HepG2 (cell line): ENCODE measurements around the gene KLF7. TPM values are rescaled to one million over a fixed set of nuclear protein-coding genes. Genes with fewer than 3 reads are reported as not detected.
A peak's percentile ranks its signal among the peaks of the same experiment; 100 is the strongest.

Experiments
- AGO2 ChIP-seq: fragments of 200-400 bp; formaldehyde crosslinking; optimal IDR thresholded peaks from 2 replicates; pipeline ENCODE3; 2017; ENCODE audit warnings: mild to moderate bottlenecking, low read depth, low read length, moderate library complexity
- ASH2L ChIP-seq: fragments of 300-600, 200-600 bp; sonication (generic); IDR thresholded peaks from 2 replicates; pipeline ENCODE4 v1.7.0; 2017; ENCODE audit warnings: low read depth, mild to moderate bottlenecking, moderate library complexity, mixed read lengths, low read length; ENCODE audit not compliant: insufficient read length
- BORCS8-MEF2B ChIP-seq: sonication (generic); formaldehyde crosslinking; IDR thresholded peaks from 2 replicates; pipeline ENCODE4 v1.8.0; 2022; ENCODE audit warnings: mild to moderate bottlenecking, missing genetic modification reagents
- CHCHD3 ChIP-seq: sonication (generic); formaldehyde crosslinking; IDR thresholded peaks from 2 replicates; pipeline ENCODE4 v1.8.0; 2022; ENCODE audit warnings: mild to moderate bottlenecking, missing genetic modification reagents, moderate library complexity
- ELF3 ChIP-seq: IDR thresholded peaks from 2 replicates; pipeline ENCODE4 v1.6.1; 2016; ENCODE audit warnings: missing genetic modification reagents, missing compliant biosample characterization
- GZF1 ChIP-seq: sonication (generic); formaldehyde crosslinking; IDR thresholded peaks from 2 replicates; pipeline ENCODE4 v1.5.1; 2020; ENCODE audit warnings: mild to moderate bottlenecking, missing genetic modification reagents
- HCFC1 ChIP-seq: fragments of 150-350 bp; IDR thresholded peaks from 2 replicates; pipeline ENCODE4 v1.6.1; 2014; ENCODE audit warnings: low read depth, low read length
- HES4 ChIP-seq: sonication (generic); formaldehyde crosslinking; IDR thresholded peaks from 2 replicates; pipeline ENCODE4 v1.9.0; 2021; ENCODE audit warnings: mild to moderate bottlenecking, missing genetic modification reagents, borderline replicate concordance
- HOXA3 ChIP-seq: sonication (generic); formaldehyde crosslinking; IDR thresholded peaks from 2 replicates; pipeline ENCODE4 v1.5.0; 2020; ENCODE audit warnings: missing genetic modification reagents
- KAT8 ChIP-seq: IDR thresholded peaks from 2 replicates; pipeline ENCODE4 v1.6.1; 2016; ENCODE audit warnings: missing genetic modification reagents, missing compliant biosample characterization
- KDM1A ChIP-seq: IDR thresholded peaks from 2 replicates; pipeline ENCODE4 v1.6.1; 2016; ENCODE audit warnings: missing compliant biosample characterization
- KDM5B ChIP-seq: sonication (generic); formaldehyde crosslinking; IDR thresholded peaks from 2 replicates; pipeline ENCODE4 v1.4.0; 2020; ENCODE audit warnings: missing genetic modification reagents, mild to moderate bottlenecking, borderline replicate concordance
- MED1 ChIP-seq: sonication (generic); formaldehyde crosslinking; IDR thresholded peaks from 2 replicates; pipeline ENCODE4 v1.4.0; 2020; ENCODE audit warnings: missing genetic modification reagents
- MIER2 ChIP-seq: IDR thresholded peaks from 2 replicates; pipeline ENCODE4 v1.6.1; 2016; ENCODE audit warnings: missing biosample characterization, missing genetic modification reagents
- NKX3-1 ChIP-seq: sonication (generic); formaldehyde crosslinking; IDR thresholded peaks from 2 replicates; pipeline ENCODE4 v1.5.0; 2020; ENCODE audit warnings: missing genetic modification reagents
- NR2C2 ChIP-seq: sonication (generic); formaldehyde crosslinking; IDR thresholded peaks from 2 replicates; pipeline ENCODE4 v1.4.0; 2020; ENCODE audit warnings: missing genetic modification reagents, mild to moderate bottlenecking, moderate library complexity, borderline replicate concordance
- SNAPC2 ChIP-seq: sonication (generic); formaldehyde crosslinking; IDR thresholded peaks from 2 replicates; pipeline ENCODE4 v1.8.1; 2022; ENCODE audit warnings: mild to moderate bottlenecking, missing genetic modification reagents
- SRY ChIP-seq: sonication (generic); formaldehyde crosslinking; IDR thresholded peaks from 2 replicates; pipeline ENCODE4 v1.8.0; 2022; ENCODE audit warnings: mild to moderate bottlenecking, missing genetic modification reagents
- TSC22D2 ChIP-seq: sonication (generic); formaldehyde crosslinking; IDR thresholded peaks from 2 replicates; pipeline ENCODE4 v1.5.1; 2020; ENCODE audit warnings: missing genetic modification reagents, mild to moderate bottlenecking, borderline replicate concordance
- ZFYVE20 ChIP-seq: sonication (generic); formaldehyde crosslinking; IDR thresholded peaks from 2 replicates; pipeline ENCODE4 v1.8.0; 2023; ENCODE audit warnings: low read depth, mild to moderate bottlenecking, moderate library complexity, missing genetic modification reagents, borderline replicate concordance
- ZMYM4 ChIP-seq: sonication (generic); formaldehyde crosslinking; IDR thresholded peaks from 2 replicates; pipeline ENCODE4 v1.8.1; 2023; ENCODE audit warnings: mild to moderate bottlenecking, missing genetic modification reagents
- ZNF354B ChIP-seq: sonication (generic); formaldehyde crosslinking; IDR thresholded peaks from 2 replicates; pipeline ENCODE4 v1.8.0; 2022; ENCODE audit warnings: mild to moderate bottlenecking, missing genetic modification reagents
- ZNF382 ChIP-seq: sonication (generic); formaldehyde crosslinking; IDR thresholded peaks from 2 replicates; pipeline ENCODE4 v1.5.0; 2020; ENCODE audit warnings: missing genetic modification reagents, mild to moderate bottlenecking, borderline replicate concordance
- ZNF468 ChIP-seq: sonication (generic); formaldehyde crosslinking; IDR thresholded peaks from 2 replicates; pipeline ENCODE4 v1.8.0; 2022; ENCODE audit warnings: mild to moderate bottlenecking, moderate library complexity, missing genetic modification reagents
- ZNF768 ChIP-seq: sonication (generic); formaldehyde crosslinking; IDR thresholded peaks from 2 replicates; pipeline ENCODE4 v1.4.0; 2020; ENCODE audit warnings: missing genetic modification reagents
- ZNF776 ChIP-seq: sonication (generic); formaldehyde crosslinking; IDR thresholded peaks from 2 replicates; pipeline ENCODE4 v1.4.0; 2020; ENCODE audit warnings: mild to moderate bottlenecking, missing genetic modification reagents
- ZSCAN12 ChIP-seq: sonication (generic); formaldehyde crosslinking; IDR thresholded peaks from 2 replicates; pipeline ENCODE4 v1.9.0; 2021; ENCODE audit warnings: mild to moderate bottlenecking, missing genetic modification reagents
- ZSCAN31 ChIP-seq: sonication (generic); formaldehyde crosslinking; IDR thresholded peaks from 2 replicates; pipeline ENCODE4 v1.5.0; 2020; ENCODE audit warnings: low read depth, mild to moderate bottlenecking, missing genetic modification reagents
- polyA plus RNA-seq, 8 experiments: library from polyadenylated mRNA; depleted of rRNA in 3 of 8; stranded (reverse) in 7 of 8; unstranded in 1 of 8; fragments of >200 nt; fragmentation: Illumina TruSeq in 4 of 8; extraction: Trizol in 4 of 8; gene quantifications; 2 replicates each; pipeline versions ENCODE4 v1.2.1 to v1.2.3, GENCODE V29; 2011 to 2016; ENCODE audit warnings: low read depth in 4 of 8, missing spikeins in 1 of 8, mixed read lengths in 1 of 8; ENCODE audit not compliant: insufficient read depth in 1 of 8
- total RNA-seq, 5 experiments: library from RNA; depleted of rRNA; stranded (reverse); fragments of >200 nt; fragmentation: Illumina TruSeq; extraction: Trizol; gene quantifications; 2 replicates each; pipeline ENCODE4 v1.2.3, GENCODE V29; 2016; ENCODE audit warnings: low read depth in 1 of 5
- TF ChIP-seq, protein P1 (sequence below): sonication (generic); formaldehyde crosslinking; IDR thresholded peaks from 2 replicates; pipeline ENCODE4 v1.4.0; 2020; ENCODE audit warnings: mild to moderate bottlenecking, low read depth, missing genetic modification reagents
- TF ChIP-seq, protein P2 (sequence below): sonication (generic); formaldehyde crosslinking; IDR thresholded peaks from 2 replicates; pipeline ENCODE4 v1.8.0; 2022; ENCODE audit warnings: mild to moderate bottlenecking, missing genetic modification reagents, moderate library complexity

Gene KLF7
- total and polyA plus RNA-seq, 2 of the 13 experiments (the other 11 are each of a cell fraction or from before 2014, with no cell fraction given): 2.6 to 5.4 TPM

DNA sequence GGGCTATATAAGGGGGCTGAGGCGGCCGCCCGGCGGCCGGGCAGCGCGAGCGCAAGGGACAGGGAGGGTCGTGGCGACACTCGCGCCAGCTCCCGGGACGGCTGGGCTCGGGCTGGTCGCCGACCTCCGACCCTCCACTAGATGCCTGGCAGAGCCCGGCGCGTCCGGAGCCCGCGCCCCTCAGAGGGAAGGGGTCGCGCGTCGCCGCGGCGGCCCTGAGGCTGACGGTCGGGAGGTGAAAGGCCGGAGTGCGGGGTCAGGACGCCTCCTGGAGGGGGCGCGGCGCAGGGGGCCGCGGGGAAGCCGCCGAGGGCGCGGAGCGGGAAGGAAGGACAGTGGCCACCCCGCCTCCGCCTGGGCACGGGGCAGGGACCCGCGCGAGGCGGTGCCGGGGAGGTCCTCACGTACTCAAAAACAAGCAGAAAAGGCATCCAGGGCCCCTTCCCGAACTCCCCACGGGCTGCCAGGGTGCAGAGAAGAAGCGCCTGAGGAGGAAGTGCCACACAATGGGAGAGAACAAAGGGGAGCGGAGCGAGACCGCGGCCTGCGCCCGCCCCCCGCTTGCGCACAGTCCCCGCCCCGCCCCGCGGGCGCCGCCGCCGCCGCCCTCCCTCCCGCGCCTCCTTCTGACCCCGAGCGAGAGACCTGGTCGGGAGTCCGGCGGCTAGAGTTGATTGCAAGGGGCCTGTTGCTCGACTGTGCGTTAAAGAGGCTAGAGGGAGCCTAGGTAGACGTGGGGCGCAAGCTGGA is 776 bp upstream of the KLF7 start (continued):
- TF ChIP-seq SRY (no peak), SNAPC2 (CRISPR knock-in tag) (no peak), CHCHD3 (peak; percentile 88; the same call in 1 of the 2 replicates), ZFYVE20 (CRISPR knock-in tag) (peak; percentile 71; the same call in 1 of the 2 replicates), ZMYM4 (CRISPR knock-in tag) (peak; percentile 83; the same call in 1 of the 2 replicates), ZSCAN31 (CRISPR knock-in tag) (no peak), ELF3 (CRISPR knock-in tag) (peak; percentile 33; the same call in 1 of the 2 replicates), ZNF468 (no peak), BORCS8-MEF2B (CRISPR knock-in tag) (0 out of 2 replicates have a peak, but pooled peaks have one; percentile 41), NKX3-1 (0 out of 2 replicates have a peak, but pooled peaks have one; percentile 19), ASH2L (peak; percentile 68), GZF1 (CRISPR knock-in tag) (no peak), AGO2 (peak; percentile 92), NR2C2 (peak; percentile 52; the same call in 1 of the 2 replicates), KAT8 (CRISPR knock-in tag) (peak; percentile 31; the same call in 1 of the 2 replicates), ZSCAN12 (CRISPR knock-in tag) (no peak), ZNF776 (CRISPR knock-in tag) (no peak), MIER2 (CRISPR knock-in tag) (no peak), HOXA3 (peak; percentile 49; the same call in 1 of the 2 replicates), MED1 (peak; percentile 55), ZNF382 (CRISPR knock-in tag) (no peak), ZNF768 (CRISPR knock-in tag) (peak; percentile 33; the same call in 1 of the 2 replicates), KDM1A (no peak), HCFC1 (peak; percentile 11; the same call in 1 of the 2 replicates), ZNF354B (CRISPR knock-in tag) (no peak), KDM5B (peak; percentile 65; the same call in 1 of the 2 replicates), HES4 (CRISPR knock-in tag) (peak; percentile 59; the same call in 1 of the 2 replicates), TSC22D2 (CRISPR knock-in tag) (0 out of 2 replicates have a peak, but pooled peaks have one; percentile 60)
- TF ChIP-seq, protein P1, sequence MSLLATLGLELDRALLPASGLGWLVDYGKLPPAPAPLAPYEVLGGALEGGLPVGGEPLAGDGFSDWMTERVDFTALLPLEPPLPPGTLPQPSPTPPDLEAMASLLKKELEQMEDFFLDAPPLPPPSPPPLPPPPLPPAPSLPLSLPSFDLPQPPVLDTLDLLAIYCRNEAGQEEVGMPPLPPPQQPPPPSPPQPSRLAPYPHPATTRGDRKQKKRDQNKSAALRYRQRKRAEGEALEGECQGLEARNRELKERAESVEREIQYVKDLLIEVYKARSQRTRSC (CRISPR knock-in tag): no peak
- TF ChIP-seq, protein P2, sequence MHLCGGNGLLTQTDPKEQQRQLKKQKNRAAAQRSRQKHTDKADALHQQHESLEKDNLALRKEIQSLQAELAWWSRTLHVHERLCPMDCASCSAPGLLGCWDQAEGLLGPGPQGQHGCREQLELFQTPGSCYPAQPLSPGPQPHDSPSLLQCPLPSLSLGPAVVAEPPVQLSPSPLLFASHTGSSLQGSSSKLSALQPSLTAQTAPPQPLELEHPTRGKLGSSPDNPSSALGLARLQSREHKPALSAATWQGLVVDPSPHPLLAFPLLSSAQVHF: no peak
